DND-41 (cell line): ENCODE measurements around the gene MYLK4.

ENCODE experiments used
- CTCF ChIP-seq: IDR thresholded peaks from 2 replicates; pipeline ENCODE4 v1.5.1; 2012; ENCODE audit warnings: borderline replicate concordance, low read length, moderate library complexity, mild to moderate bottlenecking; ENCODE audit not compliant: poor library complexity, severe bottlenecking; ENCODE audit errors: extremely low read depth
- EZH2 ChIP-seq: IDR thresholded peaks from 3 replicates; pipeline ENCODE4 v1.6.1; 2012; ENCODE audit warnings: borderline replicate concordance, low read depth, mild to moderate bottlenecking, moderate library complexity, low read length, inconsistent platforms; ENCODE audit not compliant: severe bottlenecking

- TF ChIP-seq CTCF, result no peak
- TF ChIP-seq EZH2, result no peak
Measured at GRCh38 chr6:2795162-2795561, 44.4 kb upstream of the MYLK4 start.
